NCI-H748 (cell line): ENCODE measurements around the gene SHISAL2B.
"Not testable (repeated sequence)": the region's sequence is repeated elsewhere in the genome, so short reads cannot be mapped to it uniquely, and the experiment has no call there.

Source experiments
- DNase-seq: peaks from one replicate; lab custom pipeline; 2025; ENCODE audit not compliant: unreplicated experiment; lab: John Stamatoyannopoulos, UW

Gene SHISAL2B

DNA sequence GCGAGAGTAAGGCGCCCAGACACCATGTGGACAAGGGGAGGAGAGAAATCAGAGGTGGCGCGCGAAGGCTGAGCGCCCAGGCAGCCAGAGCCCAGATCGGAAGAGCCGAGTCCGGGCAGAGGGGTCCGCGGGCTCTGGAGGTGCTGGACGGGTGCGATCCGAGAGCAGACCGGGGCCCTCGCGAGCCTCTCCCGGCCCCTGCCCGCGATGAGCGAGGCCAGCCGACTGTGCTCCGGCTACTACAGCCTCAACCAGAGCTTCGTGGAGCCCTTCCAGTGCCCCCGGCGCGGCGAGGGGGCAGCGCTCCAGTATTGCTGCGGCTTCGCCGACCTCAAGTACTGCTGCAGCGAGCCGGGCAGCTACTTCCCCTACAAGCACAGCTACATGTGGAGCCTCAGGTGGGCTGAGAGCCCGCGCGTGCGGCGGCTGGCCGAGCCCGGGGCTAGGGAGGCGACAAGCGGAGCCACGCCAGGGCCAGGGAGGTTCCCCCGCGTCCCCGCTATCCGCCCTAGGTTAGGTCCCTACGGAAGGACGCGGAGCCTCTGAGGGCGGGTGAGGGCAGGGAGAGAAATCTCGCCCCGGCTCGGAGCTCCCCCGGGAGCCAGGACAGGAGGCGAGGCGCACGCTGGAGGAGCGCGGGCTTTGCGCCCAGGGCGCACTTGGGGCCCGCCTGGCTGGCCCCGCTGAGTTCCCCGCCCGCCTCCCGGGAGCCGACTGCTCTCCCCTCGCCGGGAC is at the start of gene SHISAL2B:
Gene SHISAL2B, plus strand, starts transcription at position 87 of the 735 bp plus-strand sequence. Its CDS starts 121 bp downstream, at position 208.
- peak; percentile 86 for DNase-seq

DNA sequence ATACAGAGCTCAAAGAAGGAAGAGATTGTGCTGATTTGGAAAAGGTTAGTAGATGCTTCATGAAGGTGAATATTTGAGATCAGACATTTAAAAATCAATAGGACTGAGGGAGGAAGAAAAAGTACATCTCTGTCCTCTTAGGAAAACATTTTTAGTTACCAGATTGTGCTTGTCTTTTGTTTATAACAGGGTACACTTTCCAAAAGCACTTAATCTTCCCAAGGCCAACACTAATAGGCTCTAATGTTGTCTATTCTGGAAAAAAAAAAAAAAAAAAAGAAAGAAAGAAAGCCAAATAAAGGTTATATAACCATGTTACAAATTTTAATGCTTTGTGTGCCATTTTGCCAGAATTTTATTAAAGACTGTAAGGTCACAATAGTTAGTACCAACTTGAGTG is 45.5 kb upstream of the SHISAL2B start:
- DNase-seq: no peak

DNA sequence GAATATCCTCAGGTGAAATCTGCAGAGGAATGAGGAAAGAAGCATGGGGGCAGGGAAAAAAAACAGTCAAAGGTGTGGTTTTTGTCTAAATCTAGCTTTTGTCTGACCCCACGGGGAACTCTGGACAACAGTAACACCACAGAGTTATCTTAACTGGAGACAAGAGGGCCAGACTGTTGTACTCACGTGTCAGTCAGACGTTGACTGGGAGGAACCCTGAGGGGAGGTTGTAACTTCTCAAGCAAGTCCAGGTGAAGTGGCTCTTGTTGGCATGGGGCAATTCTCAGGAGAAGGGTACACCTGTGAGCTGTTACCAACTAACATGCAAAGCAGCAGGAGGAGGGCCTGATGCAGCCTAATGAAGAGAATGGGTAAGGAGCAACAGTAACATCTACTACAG is 44.1 kb upstream of the SHISAL2B start:
- DNase-seq: no peak

DNA sequence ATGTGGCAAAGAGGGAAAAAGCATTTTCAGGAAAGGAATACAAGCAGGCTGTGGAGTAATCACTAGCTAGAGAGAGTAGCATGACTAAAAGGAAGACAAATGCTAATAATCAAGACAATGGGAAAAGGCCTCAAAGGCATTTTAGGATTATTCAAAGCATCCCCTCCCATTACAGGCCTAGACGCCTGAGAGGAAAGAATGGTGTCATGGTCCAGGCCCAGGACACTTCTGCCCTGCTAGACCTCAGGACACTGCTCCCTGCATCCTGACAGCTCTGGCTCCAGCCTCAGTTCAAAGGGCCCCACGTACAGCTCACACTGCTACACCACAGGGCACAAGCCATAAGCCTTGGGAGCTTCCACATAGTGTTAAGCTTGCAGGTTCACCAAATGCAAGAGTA is 40.8 kb upstream of the SHISAL2B start:
- no peak for DNase-seq

DNA sequence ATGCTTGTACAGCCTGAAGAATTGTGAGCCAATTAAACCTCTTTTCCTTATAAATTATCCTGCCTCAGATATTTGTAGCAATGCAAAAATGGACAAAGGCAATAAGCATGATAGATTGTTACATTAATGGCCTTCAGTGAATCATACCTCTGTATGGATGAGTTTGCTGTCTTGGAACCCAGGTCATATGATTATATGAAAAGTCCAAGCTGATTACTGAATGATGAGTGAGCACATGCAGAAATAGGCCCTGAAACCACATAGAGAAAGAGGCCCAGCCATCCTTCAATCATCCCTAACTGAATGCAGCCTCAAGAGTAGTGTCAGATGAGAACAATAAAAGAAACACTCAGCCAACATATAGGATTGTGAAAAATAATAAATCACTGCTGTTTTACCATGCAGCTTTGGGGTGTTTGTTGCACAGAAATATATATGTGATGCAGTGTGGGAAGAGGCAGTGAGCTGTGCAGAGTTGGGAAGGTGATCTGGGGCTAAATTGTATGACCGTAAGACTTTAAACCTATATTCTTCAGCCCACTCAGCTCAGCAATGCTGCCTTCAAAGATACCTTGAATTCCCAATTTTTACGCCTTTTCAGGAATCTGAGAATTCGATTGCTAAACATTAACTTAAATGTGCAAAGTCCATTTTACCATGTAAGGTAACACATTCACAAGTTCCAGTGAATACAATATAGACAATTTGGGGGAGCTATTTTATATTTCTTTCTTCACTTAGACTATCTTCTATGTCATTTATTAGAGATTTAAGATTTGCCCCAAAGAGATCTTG is 36.3 kb upstream of the SHISAL2B start:
- DNase-seq: no peak

DNA sequence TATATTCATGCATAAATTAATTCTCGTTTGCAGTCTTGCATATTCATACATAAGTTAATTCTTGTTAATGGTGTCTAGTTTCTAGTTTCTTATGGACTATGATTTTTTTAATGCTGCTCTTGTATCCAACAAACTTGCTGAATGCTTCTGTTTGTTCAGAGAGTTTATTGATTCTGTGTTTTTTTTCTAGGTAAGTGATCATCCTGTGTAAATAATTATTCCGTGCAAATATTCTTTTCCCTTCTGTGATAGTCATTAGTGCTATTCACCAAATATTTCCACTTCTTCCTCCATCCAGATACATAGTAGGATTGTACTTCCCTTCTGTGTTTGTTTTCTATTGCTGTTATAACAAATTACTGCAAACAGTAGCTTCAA is 35.8 kb upstream of the SHISAL2B start:
- DNase-seq: peak; percentile 39

DNA sequence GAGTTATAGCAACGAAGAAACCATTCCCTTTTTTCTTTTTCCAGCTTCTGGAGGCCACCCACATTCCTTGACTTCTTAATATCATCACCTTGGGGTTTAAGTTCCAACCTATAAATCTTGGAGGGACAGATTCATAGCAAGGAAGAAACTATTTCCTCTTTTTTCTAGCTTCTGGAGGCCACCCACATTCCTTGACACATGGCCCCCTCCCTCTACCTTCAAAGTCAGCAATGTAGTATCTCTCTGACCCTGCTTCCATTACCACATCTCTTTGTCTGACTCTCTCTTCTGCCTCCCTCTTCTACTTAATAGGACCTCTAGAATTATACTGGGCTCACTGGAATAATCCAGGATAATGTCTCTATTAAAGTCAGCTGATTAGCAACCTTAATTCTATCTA is 34.7 kb upstream of the SHISAL2B start:
- no peak for DNase-seq

DNA sequence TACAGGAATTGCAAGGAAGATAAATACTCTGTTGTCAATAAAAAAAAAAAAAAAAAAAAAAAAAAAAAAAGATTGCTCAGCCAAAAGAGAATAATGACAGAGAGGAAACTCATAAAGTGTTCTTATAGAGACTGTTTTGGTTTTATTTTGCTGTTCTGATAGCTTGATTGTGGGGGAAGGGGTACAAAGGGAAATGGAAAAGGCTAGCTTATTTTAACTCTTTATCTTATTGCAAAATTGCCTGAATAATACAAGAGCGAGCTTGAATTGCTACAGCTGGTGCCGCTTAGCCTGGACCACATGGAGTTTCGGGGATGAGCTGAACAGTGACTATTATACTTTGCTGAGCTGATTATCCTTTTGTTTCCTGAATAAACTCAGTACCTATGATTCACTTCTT is 31.0 kb upstream of the SHISAL2B start:
- DNase-seq: peak; percentile 65

DNA sequence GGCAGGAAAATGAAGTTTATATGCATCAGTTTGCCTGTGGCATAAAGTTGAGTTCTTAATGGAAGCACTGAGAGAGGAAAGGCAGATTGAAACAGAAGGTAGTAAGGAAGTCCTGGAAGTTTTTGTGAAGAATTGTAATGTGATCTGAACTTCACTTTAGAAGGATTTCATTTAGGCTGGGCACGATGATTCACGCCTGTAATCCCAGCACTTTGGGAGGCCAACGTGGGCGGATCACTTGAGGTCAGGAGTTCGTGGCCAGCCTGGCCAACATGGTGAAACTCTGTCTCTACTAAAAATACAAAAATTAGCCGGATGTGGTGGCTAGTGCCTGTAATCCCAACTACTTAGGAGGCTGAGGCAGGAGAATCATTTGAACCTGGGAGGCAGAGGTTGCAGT is 27.1 kb upstream of the SHISAL2B start:
- not testable (repeated sequence) for DNase-seq

DNA sequence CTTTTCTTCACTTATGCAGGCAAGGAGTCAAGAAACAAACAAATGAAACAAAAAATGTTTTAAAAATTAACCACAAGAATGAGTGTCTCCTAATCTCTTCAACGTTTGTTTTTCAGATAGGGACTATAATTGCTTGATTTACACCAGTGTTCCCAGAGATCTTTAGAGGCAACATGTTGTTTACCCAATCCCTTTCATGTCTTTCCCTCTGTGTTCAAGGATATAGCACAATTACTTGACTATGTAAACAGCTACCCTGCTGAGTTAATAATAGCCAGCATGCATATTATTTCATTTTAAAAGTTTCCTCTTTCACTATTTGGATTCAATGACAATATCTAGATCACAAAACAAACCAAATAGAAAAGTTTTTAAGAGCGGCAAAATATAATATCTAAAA is 25.1 kb upstream of the SHISAL2B start:
- peak; percentile 85 for DNase-seq

DNA sequence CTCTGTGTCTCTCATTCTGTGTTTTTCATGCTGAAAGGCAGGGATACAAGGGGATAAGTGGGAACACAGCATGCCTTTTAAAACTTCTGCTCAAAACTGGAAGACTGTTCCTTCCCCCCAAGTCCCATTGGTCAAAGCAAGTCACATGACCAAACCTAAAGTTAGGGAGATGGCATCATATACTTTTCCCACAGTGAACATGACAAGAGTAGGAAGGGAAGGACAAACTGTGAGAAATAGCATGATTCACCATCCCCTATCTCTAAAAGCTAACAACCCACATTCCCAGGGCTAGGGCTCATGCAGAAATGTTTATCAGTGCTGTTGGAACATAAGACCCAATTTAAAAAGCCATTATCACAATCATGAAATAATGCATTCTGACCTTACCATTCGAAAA is 24.2 kb upstream of the SHISAL2B start:
- no peak for DNase-seq

DNA sequence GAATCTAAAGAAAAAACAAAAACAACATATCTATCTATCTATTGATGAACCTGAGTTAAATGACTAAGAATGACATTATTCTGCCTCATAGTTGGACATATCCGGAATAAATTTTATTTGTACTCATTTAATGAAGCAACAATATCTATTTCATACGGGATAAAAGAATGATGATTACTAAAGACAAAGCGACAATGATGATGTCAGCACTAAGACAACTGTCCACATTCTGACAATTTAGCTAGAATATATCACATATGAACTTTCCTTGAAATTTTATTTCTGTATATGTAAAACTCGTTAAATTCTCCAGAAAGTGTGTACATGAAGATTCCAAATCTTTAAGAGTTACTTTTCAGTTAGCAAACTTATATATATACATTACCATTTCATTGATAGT is 23.2 kb upstream of the SHISAL2B start:
- no peak for DNase-seq

DNA sequence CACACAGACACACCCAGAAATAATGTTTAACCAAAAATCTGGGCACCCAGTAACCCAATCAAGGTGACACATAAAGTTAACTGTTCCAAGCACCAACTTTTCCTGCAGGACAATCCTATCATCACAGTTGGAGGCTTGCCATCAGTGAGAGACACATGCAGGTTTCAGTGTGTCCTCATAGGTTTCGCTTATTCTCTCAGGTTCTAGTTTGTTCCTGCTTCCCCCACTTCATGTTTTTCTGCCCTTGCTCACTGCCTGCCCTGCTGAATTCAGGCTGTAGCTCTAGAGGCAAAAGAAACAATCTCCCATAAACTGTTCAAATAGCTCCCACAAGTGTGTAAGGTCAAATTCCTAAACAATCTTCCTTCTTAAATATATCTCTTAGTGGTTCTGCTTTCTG is 20.0 kb upstream of the SHISAL2B start:
- DNase-seq: no peak

DNA sequence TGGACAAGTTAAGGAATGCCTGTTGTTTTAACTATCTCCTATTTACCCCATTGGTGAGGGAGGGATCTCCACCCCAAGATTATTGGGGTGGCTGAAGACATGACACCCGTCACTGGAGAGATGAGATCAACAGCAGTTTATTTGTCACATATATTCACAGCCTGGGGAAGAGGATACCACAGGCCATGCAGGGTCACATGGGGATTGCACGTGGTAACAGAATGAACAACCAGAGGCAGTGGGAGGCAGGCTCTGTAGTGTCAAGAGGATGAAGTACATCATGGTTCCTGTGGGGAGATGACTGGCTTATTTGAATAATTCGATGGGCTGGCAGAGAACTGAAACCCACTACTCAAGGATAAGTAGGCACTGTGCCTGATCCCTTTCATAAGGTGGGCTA is 18.6 kb upstream of the SHISAL2B start:
- no peak for DNase-seq

DNA sequence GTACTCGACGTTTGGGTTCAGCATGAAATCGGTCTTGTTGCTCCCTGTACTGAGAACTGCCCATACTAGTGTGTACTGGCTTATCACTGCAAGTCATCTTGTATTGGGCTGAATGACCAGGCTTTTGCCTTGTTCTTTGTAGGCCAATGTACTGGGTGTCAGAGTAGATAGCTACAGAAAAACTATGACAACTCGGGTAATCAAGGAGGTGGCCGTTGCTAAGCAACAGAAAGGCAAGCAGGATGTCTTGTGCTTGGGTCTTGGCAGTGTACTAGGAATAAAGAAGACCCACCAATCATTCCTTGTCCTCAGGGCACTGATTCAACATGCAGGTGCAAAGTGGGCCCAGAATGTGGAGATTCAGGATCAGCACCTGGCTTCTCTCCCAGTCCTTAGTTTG is 11.9 kb upstream of the SHISAL2B start:
- peak; percentile 33 for DNase-seq

DNA sequence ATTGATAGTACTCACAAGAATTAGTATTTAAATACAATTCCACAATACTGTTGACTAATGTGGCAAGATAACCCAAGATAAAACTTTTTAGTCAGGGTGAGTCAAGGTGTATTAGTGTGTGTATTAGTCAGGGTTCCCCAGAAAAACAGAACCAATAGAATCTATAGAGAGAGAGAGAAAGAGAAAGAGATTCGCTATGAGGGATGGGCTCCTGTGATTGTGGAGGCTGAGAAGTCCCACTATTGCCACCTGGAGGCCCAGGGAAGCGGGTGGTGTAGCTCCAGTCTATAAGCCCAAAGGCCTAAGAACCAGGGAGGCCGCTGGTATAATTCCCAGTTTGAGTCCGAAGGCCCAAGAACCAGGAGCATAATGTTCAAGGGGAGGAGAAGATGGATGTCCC is 10.0 kb upstream of the SHISAL2B start:
- DNase-seq: peak; percentile 24

DNA sequence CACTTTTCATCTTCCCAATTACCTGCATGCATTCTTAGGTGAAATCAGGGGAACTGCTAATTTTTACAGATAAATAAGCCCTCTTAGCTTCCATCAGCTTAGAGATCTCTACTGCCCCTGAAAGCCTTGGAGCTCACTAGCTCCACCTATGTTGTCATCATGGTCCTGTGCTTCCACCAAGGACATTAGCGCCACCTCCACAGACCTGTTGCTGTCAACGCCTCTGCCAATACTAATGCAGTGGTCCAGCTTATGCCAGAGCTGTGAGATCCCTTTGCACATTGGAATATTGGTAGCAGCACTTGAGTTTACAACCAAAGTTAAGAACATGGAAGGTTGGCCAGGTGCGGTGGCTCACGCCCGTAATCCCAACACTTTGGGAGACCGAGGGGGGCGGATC is 7.7 kb upstream of the SHISAL2B start:
- DNase-seq: peak; percentile 27

DNA sequence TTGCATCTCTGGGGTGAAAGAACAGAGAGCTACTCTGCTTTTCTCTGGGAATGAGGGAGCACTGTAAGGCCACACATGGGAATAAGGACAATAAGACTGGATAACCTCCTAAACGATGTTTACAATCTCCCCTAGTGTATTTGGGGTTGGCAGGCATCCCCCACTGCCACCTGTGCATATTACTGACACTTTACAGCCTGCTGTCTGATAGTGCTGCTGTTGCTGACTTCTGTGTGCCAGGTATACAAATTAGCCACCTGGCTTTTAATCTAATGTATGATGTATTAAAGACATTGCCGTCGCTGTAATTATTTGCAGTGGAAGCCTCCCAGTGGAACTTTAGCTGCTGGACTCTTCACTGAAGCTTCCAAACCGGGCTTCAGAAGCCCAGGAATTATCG is 4.4 kb upstream of the SHISAL2B start:
- DNase-seq: peak; percentile 14

DNA sequence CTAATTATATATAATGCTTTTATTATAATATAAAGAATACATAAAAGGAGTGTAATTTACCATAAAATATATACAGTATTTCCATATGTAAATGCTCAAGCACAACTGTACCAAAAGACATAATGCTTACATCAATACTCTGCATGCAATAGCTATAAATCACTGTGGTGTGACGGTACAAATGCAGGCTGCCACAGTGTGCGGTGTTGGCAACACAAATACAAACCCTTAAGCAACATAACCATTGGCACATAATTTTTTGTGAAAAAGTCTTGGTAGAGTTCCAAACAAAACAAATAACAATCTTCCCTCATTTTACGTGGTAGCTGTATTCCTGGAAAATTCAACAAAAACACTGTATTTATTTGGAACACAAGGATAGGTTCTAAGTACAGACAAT is 1.9 kb upstream of the SHISAL2B start:
- no peak for DNase-seq

DNA sequence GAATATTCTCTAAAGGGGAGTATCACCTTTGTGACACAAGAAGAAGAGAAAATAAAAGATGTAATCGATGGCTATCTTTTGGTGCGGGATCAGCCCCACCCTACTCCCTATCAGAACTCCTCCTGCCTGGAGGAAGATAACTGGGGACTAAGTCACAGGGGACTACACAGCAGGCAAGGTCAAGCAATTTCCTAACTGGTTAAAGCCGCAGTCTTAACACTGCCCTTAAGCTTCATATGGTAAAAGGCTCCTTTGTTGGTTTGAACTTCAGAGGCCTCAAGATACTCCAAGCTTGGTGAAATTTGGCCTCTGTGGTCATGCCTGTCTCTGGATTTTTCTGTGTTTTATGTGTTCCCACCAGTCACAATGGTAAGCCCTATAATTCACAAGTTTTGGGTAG is 1.3 kb upstream of the SHISAL2B start:
- DNase-seq: no peak

DNA sequence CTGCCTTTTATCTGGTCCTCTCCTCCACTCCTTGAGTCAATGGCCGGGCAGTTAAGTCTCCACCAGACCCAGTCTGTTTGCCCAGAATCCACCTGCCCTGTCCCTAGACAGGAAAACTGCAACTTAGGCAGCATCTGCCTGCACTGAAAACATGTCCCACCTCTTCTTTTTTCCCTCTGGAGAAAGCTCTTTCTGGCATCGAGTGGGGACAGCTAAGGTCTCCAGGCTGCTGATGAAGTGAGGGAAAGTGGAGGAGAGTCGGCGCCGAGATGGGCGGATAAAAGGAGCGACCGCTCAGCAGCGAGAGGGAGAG is 243 bp upstream of the SHISAL2B start:
- DNase-seq: no peak

DNA sequence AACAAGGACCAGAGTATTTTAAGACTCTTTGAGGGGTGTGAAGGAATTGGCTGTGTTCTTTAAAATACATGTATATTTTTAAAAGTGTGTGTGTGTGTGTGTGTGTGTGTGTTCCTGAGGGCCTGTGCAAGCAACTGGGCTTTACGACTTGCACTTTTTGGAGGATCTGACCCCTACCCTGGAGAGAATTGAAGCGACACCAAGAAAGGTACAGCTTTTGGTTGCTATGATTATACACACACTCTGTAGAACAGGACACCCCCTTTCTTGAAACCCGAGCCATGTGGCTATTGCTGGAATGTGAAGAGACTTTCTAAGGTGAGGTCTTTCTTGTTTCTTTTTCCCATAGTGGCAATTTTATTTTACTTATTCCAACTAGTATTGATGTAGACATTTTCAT is 988 bp downstream of the SHISAL2B start:
- no peak for DNase-seq

DNA sequence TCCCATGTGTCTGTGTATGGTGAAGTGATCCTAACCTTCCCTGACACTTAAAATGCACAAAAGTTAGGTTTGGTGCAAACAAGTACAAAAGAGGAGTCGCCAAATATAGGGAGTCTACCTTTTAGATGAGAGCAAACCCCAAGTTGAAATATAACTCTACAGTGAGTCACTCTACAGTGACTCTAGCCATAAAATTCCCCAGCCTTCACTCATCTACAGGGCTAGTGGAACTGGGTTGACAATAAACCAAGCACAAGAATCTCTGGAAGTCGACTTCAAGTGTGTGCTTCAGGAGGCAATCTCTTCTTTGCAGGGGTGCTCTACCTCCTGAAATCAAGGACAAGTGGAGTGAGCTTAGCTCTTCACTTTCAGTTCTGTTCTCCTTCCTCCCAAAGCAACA is 3.3 kb downstream of the SHISAL2B start:
- DNase-seq: no peak
